ENCODE results near the gene CISH.
A peak's percentile ranks its signal among the peaks of the same experiment; 100 is the strongest.

Gene CISH

DNA sequence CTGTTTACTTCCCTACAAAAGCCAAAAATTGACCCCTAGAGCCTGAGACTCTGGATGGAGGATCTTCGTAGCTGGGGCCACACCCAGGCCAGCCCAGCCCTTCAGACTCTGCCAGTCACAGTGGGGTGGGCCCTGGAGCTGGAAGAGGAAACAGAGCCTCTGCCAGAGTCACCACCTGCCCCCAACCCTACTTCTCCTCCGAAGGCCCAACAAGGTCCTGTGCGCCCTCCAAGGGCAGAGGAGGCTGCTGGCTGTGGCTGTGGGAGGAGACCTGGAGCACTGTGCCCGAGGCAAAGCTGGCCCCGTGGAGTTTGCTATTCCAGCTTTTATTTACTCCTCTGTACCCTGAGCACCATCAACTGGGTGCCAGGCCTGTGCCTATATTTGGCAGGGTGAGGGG is 19.0 kb downstream of the CISH start:
- Histone ChIP-seq H3K27me3 (ENCODE audit: insufficient read depth, low read length, poor library complexity, severe bottlenecking) (no peaks in the 10 kb centered on the region), H3K79me2 (ENCODE audit: insufficient read depth, low read length) (no peaks in the 10 kb centered on the region), H2AFZ (ENCODE audit: low read length) (no peak overlapping the region), H3K9me2 (replicated peaks; ENCODE audit: low read depth, low read length) (no peaks in the 10 kb centered on the region), H3K36me3 (ENCODE audit: insufficient read depth, low read length) (no peaks in the 10 kb centered on the region), H3K4me3 (ENCODE audit: low read length, poor library complexity, severe bottlenecking) (no peak overlapping the region), H3K9ac (ENCODE audit: low read depth, low read length, poor library complexity, severe bottlenecking) (no peak overlapping the region), H3K4me2 (ENCODE audit: low read depth, low read length, poor library complexity, severe bottlenecking) (no peak overlapping the region), H3F3A (ENCODE audit: low read depth) (no peaks in the 10 kb centered on the region), H4K20me1 (ENCODE audit: insufficient read depth, low read length, poor library complexity, severe bottlenecking) (no peaks in the 10 kb centered on the region), H3K4me1 (ENCODE audit: insufficient read depth, low read length, poor library complexity, severe bottlenecking) (peaks cover 11% of the 10 kb centered on the region), H3K9me3 (ENCODE audit: insufficient read depth, low read depth, low read length) (no peaks in the 10 kb centered on the region)
- TF ChIP-seq, protein P1, sequence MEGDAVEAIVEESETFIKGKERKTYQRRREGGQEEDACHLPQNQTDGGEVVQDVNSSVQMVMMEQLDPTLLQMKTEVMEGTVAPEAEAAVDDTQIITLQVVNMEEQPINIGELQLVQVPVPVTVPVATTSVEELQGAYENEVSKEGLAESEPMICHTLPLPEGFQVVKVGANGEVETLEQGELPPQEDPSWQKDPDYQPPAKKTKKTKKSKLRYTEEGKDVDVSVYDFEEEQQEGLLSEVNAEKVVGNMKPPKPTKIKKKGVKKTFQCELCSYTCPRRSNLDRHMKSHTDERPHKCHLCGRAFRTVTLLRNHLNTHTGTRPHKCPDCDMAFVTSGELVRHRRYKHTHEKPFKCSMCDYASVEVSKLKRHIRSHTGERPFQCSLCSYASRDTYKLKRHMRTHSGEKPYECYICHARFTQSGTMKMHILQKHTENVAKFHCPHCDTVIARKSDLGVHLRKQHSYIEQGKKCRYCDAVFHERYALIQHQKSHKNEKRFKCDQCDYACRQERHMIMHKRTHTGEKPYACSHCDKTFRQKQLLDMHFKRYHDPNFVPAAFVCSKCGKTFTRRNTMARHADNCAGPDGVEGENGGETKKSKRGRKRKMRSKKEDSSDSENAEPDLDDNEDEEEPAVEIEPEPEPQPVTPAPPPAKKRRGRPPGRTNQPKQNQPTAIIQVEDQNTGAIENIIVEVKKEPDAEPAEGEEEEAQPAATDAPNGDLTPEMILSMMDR (conservative IDR thresholded peaks at IDR 0.05; ENCODE audit: low read length), result no peak
- no peak for TF ChIP-seq EZH2phosphoT487 (IDR thresholded peaks at IDR 0.05; ENCODE audit: borderline replicate concordance)

DNA sequence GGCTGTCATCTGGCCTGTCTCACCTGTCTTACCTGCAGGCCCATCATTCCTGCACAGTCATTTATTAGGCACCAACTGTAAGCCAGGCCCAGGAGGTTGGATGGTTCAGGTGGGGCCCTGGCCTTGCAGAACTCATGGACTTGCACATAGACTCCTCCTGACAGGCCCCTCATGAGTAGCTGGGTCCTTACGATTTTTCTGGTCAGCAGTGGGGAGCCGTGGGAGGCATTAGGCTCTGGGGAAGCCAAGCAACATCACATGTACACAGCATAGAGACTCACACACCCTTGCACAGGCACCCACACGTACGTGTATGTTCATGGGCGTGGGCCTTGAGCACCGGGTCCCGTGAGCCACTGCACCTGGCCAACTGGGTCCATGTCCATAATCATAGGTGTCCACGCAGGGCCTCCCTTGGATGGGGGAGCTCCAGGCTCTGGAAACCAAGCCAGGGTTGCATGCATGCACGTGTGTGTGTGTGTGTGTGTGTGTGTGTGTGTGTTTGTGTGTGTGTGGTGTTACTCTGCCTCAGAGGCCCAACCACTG is 20.3 kb downstream of the CISH start:
- Histone ChIP-seq H4K20me1 (ENCODE audit: insufficient read depth, low read length, poor library complexity, severe bottlenecking) (no peaks in the 10 kb centered on the region), H2AFZ (ENCODE audit: low read length) (no peak overlapping the region), H3F3A (ENCODE audit: low read depth) (no peaks in the 10 kb centered on the region), H3K9me3 (ENCODE audit: insufficient read depth, low read depth, low read length) (no peaks in the 10 kb centered on the region), H3K4me2 (ENCODE audit: low read depth, low read length, poor library complexity, severe bottlenecking) (peak overlapping the region; percentile 74), H3K9ac (ENCODE audit: low read depth, low read length, poor library complexity, severe bottlenecking) (no peak overlapping the region), H3K9me2 (replicated peaks; ENCODE audit: low read depth, low read length) (no peaks in the 10 kb centered on the region), H3K4me1 (ENCODE audit: insufficient read depth, low read length, poor library complexity, severe bottlenecking) (peaks cover 11% of the 10 kb centered on the region), H3K79me2 (ENCODE audit: insufficient read depth, low read length) (no peaks in the 10 kb centered on the region), H3K36me3 (ENCODE audit: insufficient read depth, low read length) (no peaks in the 10 kb centered on the region), H3K4me3 (ENCODE audit: low read length, poor library complexity, severe bottlenecking) (peak overlapping the region; percentile 32), H3K27me3 (ENCODE audit: insufficient read depth, low read length, poor library complexity, severe bottlenecking) (no peaks in the 10 kb centered on the region)
- TF ChIP-seq, protein P1 (conservative IDR thresholded peaks at IDR 0.05; ENCODE audit: low read length), result no peak
- no peak for TF ChIP-seq EZH2phosphoT487 (IDR thresholded peaks at IDR 0.05; ENCODE audit: borderline replicate concordance)

DNA sequence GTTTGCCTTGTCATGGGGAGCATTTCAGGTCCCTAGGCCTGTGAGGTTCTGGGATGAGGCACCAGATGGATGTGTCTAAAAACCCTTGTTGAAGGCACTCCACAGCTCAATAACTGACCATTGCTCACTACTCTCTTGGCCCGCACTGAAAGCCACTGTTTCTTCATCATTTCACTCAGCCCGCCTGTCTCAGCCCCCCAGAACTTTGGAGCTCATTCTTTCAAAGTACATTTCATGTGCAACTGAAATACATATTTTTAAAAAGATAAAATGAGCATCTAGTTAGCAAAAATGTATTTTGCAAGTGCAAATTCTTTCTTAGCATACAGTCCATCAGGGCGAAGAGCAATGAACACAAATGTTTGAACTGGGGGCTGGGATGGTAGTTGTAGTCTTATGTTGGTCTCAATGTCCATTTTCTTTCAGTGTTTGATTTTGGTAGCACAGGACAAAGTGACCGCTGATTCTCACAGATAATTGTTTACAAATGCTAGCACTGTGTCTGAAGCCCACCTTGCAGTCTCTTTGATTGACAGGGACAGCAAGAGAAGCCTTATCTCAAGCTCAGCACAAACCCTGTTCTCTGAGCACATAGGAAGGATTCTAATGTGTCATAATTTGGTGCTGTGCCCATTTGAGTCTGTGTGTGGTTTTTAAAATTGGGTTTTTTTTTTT is 22.7 kb downstream of the CISH start:
- Histone ChIP-seq H3F3A (ENCODE audit: low read depth) (no peaks in the 10 kb centered on the region), H4K20me1 (ENCODE audit: insufficient read depth, low read length, poor library complexity, severe bottlenecking) (no peaks in the 10 kb centered on the region), H3K36me3 (ENCODE audit: insufficient read depth, low read length) (no peaks in the 10 kb centered on the region), H3K9ac (ENCODE audit: low read depth, low read length, poor library complexity, severe bottlenecking) (no peak overlapping the region), H3K4me3 (ENCODE audit: low read length, poor library complexity, severe bottlenecking) (no peak overlapping the region), H2AFZ (ENCODE audit: low read length) (no peak overlapping the region), H3K79me2 (ENCODE audit: insufficient read depth, low read length) (no peaks in the 10 kb centered on the region), H3K9me3 (ENCODE audit: insufficient read depth, low read depth, low read length) (no peaks in the 10 kb centered on the region), H3K27me3 (ENCODE audit: insufficient read depth, low read length, poor library complexity, severe bottlenecking) (no peaks in the 10 kb centered on the region), H3K4me2 (ENCODE audit: low read depth, low read length, poor library complexity, severe bottlenecking) (no peak overlapping the region), H3K9me2 (replicated peaks; ENCODE audit: low read depth, low read length) (no peaks in the 10 kb centered on the region), H3K4me1 (ENCODE audit: insufficient read depth, low read length, poor library complexity, severe bottlenecking) (peaks cover 11% of the 10 kb centered on the region)
- TF ChIP-seq, protein P1 (conservative IDR thresholded peaks at IDR 0.05; ENCODE audit: low read length), result no peak
- TF ChIP-seq EZH2phosphoT487 (IDR thresholded peaks at IDR 0.05; ENCODE audit: borderline replicate concordance), result no peak
